Ovary (tissue), 3 donors: Measurements from ENCODE around the gene TMCC3.

ENCODE experiments used
- CTCF ChIP-seq, 3 donors: fragments of 450-650 bp in 2 of 3; fragments of 200-600 bp in 1 of 3; IDR thresholded peaks; one replicate each; pipeline versions ENCODE4 v1.5.1 to v1.8.0; 2016 to 2022; ENCODE audit warnings: antibody characterized with exemption in 3 of 3, mild to moderate bottlenecking in 1 of 3
- POLR2A ChIP-seq: fragments of 450-650 bp; IDR thresholded peaks from one replicate; pipeline ENCODE4 v1.6.1; 2017; ENCODE audit warnings: antibody characterized with exemption, mild to moderate bottlenecking, moderate library complexity
- donor health status: DM: no; HTN: no; CAD: no.

- TF ChIP-seq POLR2A (no peak), CTCF (IDR thresholded peaks at IDR 0.05) (no peak)
Measured at GRCh38 chr12:94644141-94644979, 6.0 kb downstream of the TMCC3 start.
